Measurements from ENCODE around the gene TWIST1.

The TWIST1 gene

DNA sequence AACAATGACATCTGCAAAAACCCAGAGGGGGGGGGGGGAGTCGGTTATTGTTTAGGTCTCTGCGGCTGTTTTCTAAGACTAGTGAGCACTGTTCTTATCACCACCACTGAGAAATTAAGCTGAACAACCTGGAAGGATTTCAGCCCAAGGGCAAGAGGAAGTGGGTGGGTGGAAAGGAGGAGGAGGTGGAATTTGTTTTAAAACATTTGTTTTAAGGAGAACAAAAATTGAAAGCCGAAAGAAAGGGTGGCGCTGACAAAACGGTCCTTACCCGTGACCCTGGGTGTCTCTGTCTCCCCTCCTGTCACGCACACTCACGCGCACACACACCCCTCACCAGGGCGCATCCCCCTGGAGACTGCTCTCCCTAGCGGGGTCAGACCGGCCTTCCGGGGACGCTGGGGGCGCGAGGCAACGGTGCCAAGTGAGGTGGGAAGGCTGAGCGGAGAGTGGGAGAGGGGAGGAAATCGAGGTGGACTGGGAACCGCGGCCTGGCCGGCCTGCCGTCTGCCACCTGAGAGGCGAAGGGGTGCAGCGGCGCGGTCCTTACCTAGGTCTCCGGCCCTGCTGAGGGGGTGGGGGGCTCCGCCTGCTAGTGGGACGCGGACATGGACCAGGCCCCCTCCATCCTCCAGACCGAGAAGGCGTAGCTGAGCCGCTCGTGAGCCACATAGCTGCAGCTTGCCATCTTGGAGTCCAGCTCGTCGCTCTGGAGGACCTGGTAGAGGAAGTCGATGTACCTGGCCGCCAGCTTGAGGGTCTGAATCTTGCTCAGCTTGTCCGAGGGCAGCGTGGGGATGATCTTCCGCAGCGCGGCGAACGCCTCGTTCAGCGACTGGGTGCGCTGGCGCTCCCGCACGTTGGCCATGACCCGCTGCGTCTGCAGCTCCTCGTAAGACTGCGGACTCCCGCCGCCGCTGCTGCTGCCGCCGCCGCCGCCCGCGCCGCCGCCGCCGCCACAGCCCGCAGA is 1.0 kb downstream of the TWIST1 start:
- Histone ChIP-seq H2AFZ (ENCODE audit: low read depth, low read length) (no peak overlapping the region), H3K4me1 (ENCODE audit: low read length) (no peaks in the 10 kb centered on the region), H3K4me3 (ENCODE audit: low read length) (no peak overlapping the region), H4K20me1 (ENCODE audit: insufficient read depth, low read length) (no peaks in the 10 kb centered on the region), H3K9me3 (ENCODE audit: insufficient read depth, low read length) (no peaks in the 10 kb centered on the region), H3K27me3 (ENCODE audit: low read depth, low read length) (no peaks in the 10 kb centered on the region; the same call in 1 of the 2 replicates), H3K36me3 (replicated peaks; ENCODE audit: low read depth, low read length) (no peaks in the 10 kb centered on the region), H3K79me2 (ENCODE audit: low read length) (no peaks in the 10 kb centered on the region), H3K27ac (ENCODE audit: low read length) (no peak overlapping the region), H3K4me2 (ENCODE audit: low read length) (no peak overlapping the region), H3K9ac (ENCODE audit: low read length) (no peak overlapping the region)
- TF ChIP-seq CTCF (IDR thresholded peaks at IDR 0.05; ENCODE audit: low read depth, low read length) (no peak), EZH2phosphoT487 (IDR thresholded peaks at IDR 0.05; ENCODE audit: low read depth) (no peak)

DNA sequence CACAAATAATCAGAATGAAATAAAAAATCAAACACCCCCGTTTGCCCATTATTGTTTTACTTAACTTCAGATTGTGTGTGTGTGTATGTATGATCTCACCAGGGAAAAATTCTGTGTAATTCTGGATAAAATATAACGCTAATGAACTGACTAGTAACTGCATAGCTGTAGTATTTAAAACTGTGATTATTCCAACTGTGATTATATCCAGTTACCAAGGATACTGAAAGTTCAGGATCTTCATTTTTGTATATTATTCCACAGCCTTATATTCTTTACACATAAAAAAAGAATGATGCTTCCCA is 2.9 kb downstream of the TWIST1 start:
- Histone ChIP-seq H3K4me2 (ENCODE audit: low read length) (no peak overlapping the region), H2AFZ (ENCODE audit: low read depth, low read length) (no peak overlapping the region), H3K27me3 (ENCODE audit: low read depth, low read length) (no peaks in the 10 kb centered on the region), H3K4me1 (ENCODE audit: low read length) (no peaks in the 10 kb centered on the region), H3K36me3 (replicated peaks; ENCODE audit: low read depth, low read length) (no peaks in the 10 kb centered on the region), H3K27ac (ENCODE audit: low read length) (no peak overlapping the region), H3K79me2 (ENCODE audit: low read length) (no peaks in the 10 kb centered on the region), H3K9ac (ENCODE audit: low read length) (no peak overlapping the region), H3K4me3 (ENCODE audit: low read length) (no peak overlapping the region), H4K20me1 (ENCODE audit: insufficient read depth, low read length) (no peaks in the 10 kb centered on the region), H3K9me3 (ENCODE audit: insufficient read depth, low read length) (no peaks in the 10 kb centered on the region)
- TF ChIP-seq EZH2phosphoT487 (IDR thresholded peaks at IDR 0.05; ENCODE audit: low read depth) (no peak), CTCF (IDR thresholded peaks at IDR 0.05; ENCODE audit: low read depth, low read length) (no peak)

GRCh38 chr7:19113855-19114550 is 3.4 kb downstream of the TWIST1 start:
- Histone ChIP-seq H2AFZ (ENCODE audit: low read depth, low read length) (no peak overlapping the region), H3K4me1 (ENCODE audit: low read length) (no peaks in the 10 kb centered on the region), H3K79me2 (ENCODE audit: low read length) (no peaks in the 10 kb centered on the region), H3K36me3 (replicated peaks; ENCODE audit: low read depth, low read length) (no peaks in the 10 kb centered on the region), H4K20me1 (ENCODE audit: insufficient read depth, low read length) (no peaks in the 10 kb centered on the region), H3K4me3 (ENCODE audit: low read length) (no peak overlapping the region), H3K27me3 (ENCODE audit: low read depth, low read length) (no peaks in the 10 kb centered on the region), H3K4me2 (ENCODE audit: low read length) (no peak overlapping the region), H3K9me3 (ENCODE audit: insufficient read depth, low read length) (no peaks in the 10 kb centered on the region), H3K9ac (ENCODE audit: low read length) (no peak overlapping the region), H3K27ac (ENCODE audit: low read length) (no peak overlapping the region)
- no peak for TF ChIP-seq EZH2phosphoT487 (IDR thresholded peaks at IDR 0.05; ENCODE audit: low read depth)
- no peak for TF ChIP-seq CTCF (IDR thresholded peaks at IDR 0.05; ENCODE audit: low read depth, low read length)

DNA sequence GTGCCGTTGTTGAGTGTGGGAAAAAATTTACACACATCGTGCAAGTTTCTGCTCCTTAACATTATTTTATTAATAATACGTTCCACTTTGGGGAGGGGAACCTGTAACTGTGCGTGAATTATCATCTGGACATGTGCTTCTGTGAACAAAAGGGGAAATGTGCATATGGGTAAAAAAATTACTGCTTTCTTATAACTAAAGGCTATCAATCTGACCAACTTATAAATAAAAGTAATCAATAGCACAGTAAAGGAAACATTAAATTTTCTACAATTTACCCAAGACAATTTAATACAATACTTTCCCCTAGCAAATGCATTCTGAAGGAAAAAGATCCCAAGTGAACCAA is 4.5 kb downstream of the TWIST1 start:
- Histone ChIP-seq H3K4me1 (ENCODE audit: low read length) (no peaks in the 10 kb centered on the region), H3K4me2 (ENCODE audit: low read length) (no peak overlapping the region), H3K9ac (ENCODE audit: low read length) (no peak overlapping the region), H4K20me1 (ENCODE audit: insufficient read depth, low read length) (no peaks in the 10 kb centered on the region), H3K9me3 (ENCODE audit: insufficient read depth, low read length) (no peaks in the 10 kb centered on the region), H3K36me3 (replicated peaks; ENCODE audit: low read depth, low read length) (no peaks in the 10 kb centered on the region), H3K27ac (ENCODE audit: low read length) (no peak overlapping the region), H2AFZ (ENCODE audit: low read depth, low read length) (no peak overlapping the region), H3K79me2 (ENCODE audit: low read length) (no peaks in the 10 kb centered on the region), H3K27me3 (ENCODE audit: low read depth, low read length) (no peaks in the 10 kb centered on the region), H3K4me3 (ENCODE audit: low read length) (no peak overlapping the region)
- TF ChIP-seq EZH2phosphoT487 (IDR thresholded peaks at IDR 0.05; ENCODE audit: low read depth) (no peak), CTCF (IDR thresholded peaks at IDR 0.05; ENCODE audit: low read depth, low read length) (no peak)
